ENCODE data around the gene FUBP3.

Gene FUBP3, protein sequence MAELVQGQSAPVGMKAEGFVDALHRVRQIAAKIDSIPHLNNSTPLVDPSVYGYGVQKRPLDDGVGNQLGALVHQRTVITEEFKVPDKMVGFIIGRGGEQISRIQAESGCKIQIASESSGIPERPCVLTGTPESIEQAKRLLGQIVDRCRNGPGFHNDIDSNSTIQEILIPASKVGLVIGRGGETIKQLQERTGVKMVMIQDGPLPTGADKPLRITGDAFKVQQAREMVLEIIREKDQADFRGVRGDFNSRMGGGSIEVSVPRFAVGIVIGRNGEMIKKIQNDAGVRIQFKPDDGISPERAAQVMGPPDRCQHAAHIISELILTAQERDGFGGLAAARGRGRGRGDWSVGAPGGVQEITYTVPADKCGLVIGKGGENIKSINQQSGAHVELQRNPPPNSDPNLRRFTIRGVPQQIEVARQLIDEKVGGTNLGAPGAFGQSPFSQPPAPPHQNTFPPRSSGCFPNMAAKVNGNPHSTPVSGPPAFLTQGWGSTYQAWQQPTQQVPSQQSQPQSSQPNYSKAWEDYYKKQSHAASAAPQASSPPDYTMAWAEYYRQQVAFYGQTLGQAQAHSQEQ

DNA sequence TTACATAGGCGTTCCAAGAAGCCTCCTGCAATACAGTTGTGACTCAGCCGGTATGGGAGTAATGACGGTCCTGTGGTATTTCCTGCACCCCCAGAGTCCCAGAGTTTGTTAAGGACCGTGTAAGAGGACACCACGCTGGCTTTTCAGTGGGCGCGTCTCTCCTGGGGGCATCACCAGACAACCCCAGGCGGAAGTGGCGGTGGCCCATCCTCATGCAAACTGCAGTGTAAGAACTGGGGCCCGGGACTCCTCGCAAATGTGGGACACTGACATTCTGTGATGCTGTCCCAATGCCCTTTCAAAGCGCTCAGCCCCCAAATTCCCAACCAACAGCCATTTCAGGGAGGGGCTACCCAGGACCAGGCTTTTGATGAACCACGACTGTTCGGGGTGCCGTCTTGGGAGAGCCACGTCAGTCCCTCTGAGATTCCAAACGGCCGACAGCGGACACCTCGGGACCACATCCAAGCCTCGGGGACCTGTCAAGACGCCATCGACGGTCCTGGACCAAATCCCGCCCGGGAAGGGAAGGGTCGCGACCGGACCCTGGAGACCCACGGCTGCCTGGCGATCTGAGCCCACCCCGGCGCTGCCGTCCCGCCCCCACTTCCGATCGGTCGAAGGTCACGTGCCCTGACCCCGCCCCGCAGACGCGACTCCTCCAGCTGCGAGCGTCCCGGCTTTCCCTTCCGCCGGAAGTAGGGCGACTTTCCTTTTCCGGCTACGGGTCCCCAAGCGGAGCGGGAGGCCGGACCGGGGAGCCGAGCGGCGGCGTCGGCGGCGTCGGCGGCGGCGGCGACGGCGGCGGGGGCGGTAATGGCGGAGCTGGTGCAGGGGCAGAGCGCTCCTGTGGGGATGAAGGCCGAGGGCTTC, at the start of gene FUBP3:
FUBP3 (plus strand) TSS at position 713 of the 873 bp plus-strand sequence; CDS start at position 817, 104 bp downstream.
- in situ Hi-C loops (cut with HindIII; ENCODE audit: low pct_unique_long_range_greater_than_20kb, low sequenced_read_pairs): no loop called here
- peak; percentile 95 to 99 for DNase-seq (ENCODE audit: low read depth in 1 of 2, low spot score in 1 of 2)
- TF ChIP-seq JUND (IDR thresholded peaks at IDR 0.05; ENCODE audit: low read depth): no peak

GRCh38 chr9:130530938-130531337, 48.4 kb upstream of the FUBP3 start:
- peak in 1 of 2 experiments; percentile 36 for DNase-seq (ENCODE audit: low read depth in 1 of 2, low spot score in 1 of 2)
- no peak for TF ChIP-seq JUND (IDR thresholded peaks at IDR 0.05; ENCODE audit: low read depth)

DNA sequence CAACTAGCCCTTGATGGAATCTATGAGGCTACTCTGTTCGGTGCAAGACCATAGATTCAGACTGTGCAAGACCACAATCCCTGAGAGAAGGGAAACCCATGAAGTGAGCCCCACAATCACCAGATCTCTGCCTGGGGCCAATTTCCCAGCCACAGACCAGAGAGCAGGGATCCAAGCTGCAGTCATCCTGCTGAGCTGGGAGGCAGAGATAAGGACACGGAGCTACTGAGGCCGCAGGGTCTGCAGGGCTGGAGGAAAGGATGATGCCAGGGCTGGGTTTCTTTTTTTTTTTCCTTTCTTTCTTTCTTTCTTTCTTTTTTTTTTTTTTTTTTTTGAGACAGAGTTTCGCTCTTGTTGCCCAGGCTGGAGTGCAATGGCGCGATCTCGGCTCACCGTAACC, 47.7 kb upstream of the FUBP3 start:
- in situ Hi-C loops (cut with HindIII; ENCODE audit: low pct_unique_long_range_greater_than_20kb, low sequenced_read_pairs): no loop called here
- TF ChIP-seq JUND (IDR thresholded peaks at IDR 0.05; ENCODE audit: low read depth): no peak

More at GRCh38 chr9:130530938-130531337, 48.4 kb upstream of the FUBP3 start:
- in situ Hi-C loops (cut with HindIII; ENCODE audit: low pct_unique_long_range_greater_than_20kb, low sequenced_read_pairs): no loop called here

GRCh38 chr9:130532426-130533080, 46.8 kb upstream of the FUBP3 start:
- in situ Hi-C loops (cut with HindIII; ENCODE audit: low pct_unique_long_range_greater_than_20kb, low sequenced_read_pairs): no loop called here
- no peak for TF ChIP-seq JUND (IDR thresholded peaks at IDR 0.05; ENCODE audit: low read depth)
- DNase-seq (ENCODE audit: low read depth in 1 of 2, low spot score in 1 of 2): no peak

More for the DNA sequence above, 47.7 kb upstream of the FUBP3 start:
- DNase-seq (ENCODE audit: low read depth in 1 of 2, low spot score in 1 of 2): no peak

DNA sequence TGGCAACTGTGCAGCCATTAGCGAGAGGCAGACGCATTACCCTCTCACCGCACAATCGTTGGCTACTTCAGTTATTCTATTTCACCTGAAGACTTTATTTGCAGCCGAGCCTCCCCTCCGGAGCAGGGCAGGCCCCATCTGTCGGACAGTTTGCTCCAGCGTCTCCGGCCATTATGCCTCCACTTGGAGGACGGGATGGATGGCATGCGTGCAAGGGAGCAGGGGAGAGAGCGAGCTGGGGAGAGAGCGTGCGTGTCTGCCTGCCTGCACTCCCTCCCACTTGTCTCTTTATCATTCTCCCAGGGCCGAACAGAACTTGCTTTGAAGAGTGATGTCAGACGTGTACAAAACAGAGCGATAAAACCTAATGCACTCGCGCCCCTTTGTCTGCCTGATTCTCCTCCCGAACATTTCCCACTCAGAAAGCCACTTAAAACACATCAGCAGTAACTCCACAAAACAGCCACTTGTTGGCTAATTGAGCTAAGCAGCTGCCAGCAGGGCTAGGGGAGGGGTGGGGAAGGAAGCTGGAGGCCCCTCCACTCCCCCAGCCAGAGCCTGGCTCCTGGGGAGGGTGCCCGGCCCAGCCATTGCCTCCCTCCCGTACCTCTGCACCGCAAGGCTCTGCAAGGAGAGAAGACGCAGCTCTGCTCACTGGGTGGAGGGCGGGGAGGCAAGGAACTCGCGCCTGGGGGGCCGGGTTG, 43.4 kb upstream of the FUBP3 start:
- in situ Hi-C loops (cut with HindIII; ENCODE audit: low pct_unique_long_range_greater_than_20kb, low sequenced_read_pairs): no loop called here
- no peak for TF ChIP-seq JUND (IDR thresholded peaks at IDR 0.05; ENCODE audit: low read depth)
- DNase-seq (ENCODE audit: low read depth in 1 of 2, low spot score in 1 of 2): no peak

DNA sequence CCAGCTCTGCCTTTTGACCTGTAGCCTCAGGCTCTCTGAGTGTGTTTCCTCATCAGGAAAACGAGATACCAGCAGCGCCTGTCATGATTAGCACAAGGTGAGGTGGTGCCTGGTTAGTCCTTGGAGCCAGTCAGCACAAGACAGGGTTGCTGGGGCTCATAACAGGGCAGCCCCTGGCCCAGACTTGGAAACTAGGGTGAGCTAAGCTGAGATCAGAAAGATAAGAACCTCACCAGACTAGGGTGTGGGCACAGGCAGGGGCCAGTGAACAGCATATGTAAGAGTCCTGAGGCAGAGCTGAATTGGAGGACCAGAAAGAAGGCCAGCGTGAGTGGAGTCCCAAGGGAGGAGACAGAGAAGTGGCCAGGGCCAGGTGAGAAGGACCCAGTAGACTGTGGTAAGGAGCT, 42.7 kb upstream of the FUBP3 start:
- DNase-seq (ENCODE audit: low read depth in 1 of 2, low spot score in 1 of 2): no peak
- no peak for TF ChIP-seq JUND (IDR thresholded peaks at IDR 0.05; ENCODE audit: low read depth)
- in situ Hi-C loops (cut with HindIII; ENCODE audit: low pct_unique_long_range_greater_than_20kb, low sequenced_read_pairs): no loop called here

GRCh38 chr9:130537346-130538050, 41.9 kb upstream of the FUBP3 start:
- TF ChIP-seq JUND (IDR thresholded peaks at IDR 0.05; ENCODE audit: low read depth): no peak
- in situ Hi-C loops (cut with HindIII; ENCODE audit: low pct_unique_long_range_greater_than_20kb, low sequenced_read_pairs): no loop called here
- no peak for DNase-seq (ENCODE audit: low read depth in 1 of 2, low spot score in 1 of 2)

- in situ Hi-C loops (cut with HindIII; ENCODE audit: low pct_unique_long_range_greater_than_20kb, low sequenced_read_pairs): no loop called here
- DNase-seq (ENCODE audit: low read depth in 1 of 2, low spot score in 1 of 2): peak in 1 of 2 experiments; percentile 64
- no peak for TF ChIP-seq JUND (IDR thresholded peaks at IDR 0.05; ENCODE audit: low read depth)
These were observed 39.8 kb upstream of the FUBP3 start for GRCh38 chr9:130539420-130540223.

GRCh38 chr9:130541533-130541932, 37.8 kb upstream of the FUBP3 start:
- DNase-seq (ENCODE audit: low read depth in 1 of 2, low spot score in 1 of 2): no peak
- in situ Hi-C loops (cut with HindIII; ENCODE audit: low pct_unique_long_range_greater_than_20kb, low sequenced_read_pairs): no loop called here
- TF ChIP-seq JUND (IDR thresholded peaks at IDR 0.05; ENCODE audit: low read depth): no peak

DNA sequence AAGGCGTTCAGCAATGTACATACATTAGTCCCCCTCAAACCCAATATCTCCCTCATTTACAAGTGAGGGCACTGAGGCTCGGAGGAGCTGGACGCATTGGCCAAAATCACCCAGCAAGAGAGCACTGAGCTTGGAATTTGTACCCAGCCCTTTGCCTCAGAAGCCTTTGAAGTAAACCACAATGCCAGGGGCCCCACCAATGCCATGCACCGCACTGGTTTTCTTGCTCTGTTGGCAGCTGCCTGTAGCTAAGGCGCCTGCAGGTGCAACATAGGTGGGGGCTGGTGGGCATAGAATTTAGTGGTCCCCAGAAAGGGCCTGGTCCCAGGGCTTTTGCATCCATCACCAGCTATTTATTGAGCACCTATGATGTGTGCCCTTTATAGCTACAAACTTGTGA, 37.3 kb upstream of the FUBP3 start:
- no peak for DNase-seq (ENCODE audit: low read depth in 1 of 2, low spot score in 1 of 2)
- in situ Hi-C loops (cut with HindIII; ENCODE audit: low pct_unique_long_range_greater_than_20kb, low sequenced_read_pairs): no loop called here
- TF ChIP-seq JUND (IDR thresholded peaks at IDR 0.05; ENCODE audit: low read depth): no peak
